ENCODE data around the gene SMYD1. TPM values are rescaled to one million over a fixed set of nuclear protein-coding genes. Genes with fewer than 3 reads are reported as not detected.

SMYD1 gene
- total RNA-seq, 1 experiment from 2014 or later: not detected

DNA sequence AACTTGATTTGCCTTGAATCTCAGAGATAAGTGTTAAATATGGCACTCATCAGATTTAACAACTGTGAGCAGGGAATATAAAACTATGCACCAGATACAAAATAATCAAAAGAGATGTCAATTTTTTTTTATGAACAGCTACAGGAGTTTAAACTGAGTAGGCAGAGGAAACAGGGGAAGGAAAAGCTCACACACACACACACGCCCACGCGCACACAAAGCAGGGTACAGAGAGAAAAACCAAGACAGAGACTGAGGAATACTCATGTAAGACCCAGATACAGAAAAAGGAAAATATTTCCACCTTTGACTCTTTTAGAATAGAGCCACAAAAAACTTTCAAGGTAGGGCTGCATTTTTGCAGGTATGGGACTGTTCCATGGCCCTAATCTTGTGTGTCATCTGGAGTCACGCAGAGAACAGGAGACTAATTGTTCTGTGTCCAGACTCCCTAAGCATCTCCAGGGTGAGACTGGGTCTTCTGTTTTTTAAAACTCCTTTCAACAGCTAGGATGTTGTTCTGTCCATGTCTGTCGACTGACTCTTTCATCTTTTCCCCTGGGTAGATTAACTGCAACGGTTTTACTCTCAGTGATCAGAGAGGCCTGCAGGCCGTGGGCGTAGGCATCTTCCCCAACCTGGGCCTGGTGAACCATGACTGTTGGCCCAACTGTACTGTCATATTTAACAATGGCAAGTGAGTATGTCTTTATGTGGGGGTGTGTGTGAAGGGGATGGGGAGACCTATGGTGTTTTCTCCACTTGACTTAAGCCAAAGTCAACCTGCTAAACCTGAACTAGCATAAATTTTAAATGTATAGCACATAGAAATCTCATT is 23.0 kb downstream of the SMYD1 start:
- ATAC-seq (no peak), DNase-seq (ENCODE audit: low read depth, low spot score) (no peak)
- Histone ChIP-seq H3K4me3 (replicated peaks in 1 of 2; ENCODE audit: low read depth in 1 of 2, low read length in 2 of 2) (no peak overlapping the region), H3K4me2 (ENCODE audit: low read length) (no peak overlapping the region), H3K36me3 (ENCODE audit: control insufficient read depth in 1 of 2, insufficient read depth in 2 of 2, low read length in 2 of 2) (no peaks in the 10 kb centered on the region), H3K9me3 (ENCODE audit: control insufficient read depth in 1 of 2, insufficient read depth in 1 of 2, low read depth in 1 of 2, low read length in 2 of 2) (no peaks in the 10 kb centered on the region), H3K4me1 (ENCODE audit: control insufficient read depth in 1 of 2, insufficient read depth in 2 of 2, low read length in 2 of 2) (peaks cover 0 to 3% of the 10 kb centered on the region in 2 experiments; a peak in 1 of 4 replicates), H3K9ac (ENCODE audit: low read length) (no peak overlapping the region), H2AFZ (ENCODE audit: low read depth, low read length, poor library complexity, severe bottlenecking) (no peak overlapping the region), H4K20me1 (ENCODE audit: insufficient read depth) (no peaks in the 10 kb centered on the region), H3K79me2 (ENCODE audit: insufficient read depth, low read length) (no peaks in the 10 kb centered on the region), H3K27ac (ENCODE audit: low read depth, low read length) (no peak overlapping the region), H3K27me3 (ENCODE audit: insufficient read depth, low read length) (no peaks in the 10 kb centered on the region), H3K9me2 (ENCODE audit: insufficient read depth) (no peaks in the 10 kb centered on the region)
- ChIA-PET POLR2A (no interaction called here), CTCF (no interaction called here), RAD21 (ENCODE audit: low non-redundant PET in 1 of 2, low total read pairs in 2 of 2, uncharacterized antibody in 2 of 2, unreplicated experiment in 2 of 2) (no interaction called here)
- no TSS peak for BruUV-seq (replicated peaks)
- no peak for TF ChIP-seq EZH2 (IDR thresholded peaks at IDR 0.05)
- no peak for TF ChIP-seq YY1 (IDR thresholded peaks at IDR 0.05; ENCODE audit: extremely low read depth, insufficient replicate concordance, low read depth, low read length)
- intact Hi-C loops (cut with micrococcal nuclease): no loop called here

DNA sequence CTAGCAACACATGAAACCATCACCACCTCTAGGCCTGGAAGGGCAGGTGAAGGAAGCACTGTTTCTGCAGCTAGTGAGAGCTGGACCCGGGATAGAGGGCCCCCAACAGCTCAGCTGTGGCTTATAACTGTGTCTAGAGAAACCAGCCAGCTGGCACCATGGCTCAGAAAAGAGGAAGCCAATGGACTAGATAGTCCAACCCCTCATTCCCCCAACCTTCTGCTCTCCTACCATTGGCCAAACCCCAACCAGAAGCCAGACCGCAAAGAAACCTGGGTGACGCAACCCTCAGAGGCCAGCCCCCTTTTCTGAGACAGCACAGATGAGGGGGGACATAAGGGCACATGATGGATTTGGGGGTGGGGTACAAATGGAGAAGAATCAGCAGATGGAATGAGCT is 24.3 kb downstream of the SMYD1 start:
- Histone ChIP-seq H3K9me3 (ENCODE audit: control insufficient read depth in 1 of 2, insufficient read depth in 1 of 2, low read depth in 1 of 2, low read length in 2 of 2) (no peaks in the 10 kb centered on the region), H3K4me1 (ENCODE audit: control insufficient read depth in 1 of 2, insufficient read depth in 2 of 2, low read length in 2 of 2) (no peaks in the 10 kb centered on the region), H4K20me1 (ENCODE audit: insufficient read depth) (no peaks in the 10 kb centered on the region), H3K4me3 (replicated peaks in 1 of 2; ENCODE audit: low read depth in 1 of 2, low read length in 2 of 2) (no peak overlapping the region), H3K9me2 (ENCODE audit: insufficient read depth) (no peaks in the 10 kb centered on the region), H3K36me3 (ENCODE audit: control insufficient read depth in 1 of 2, insufficient read depth in 2 of 2, low read length in 2 of 2) (no peaks in the 10 kb centered on the region), H3K4me2 (ENCODE audit: low read length) (no peak overlapping the region), H3K79me2 (ENCODE audit: insufficient read depth, low read length) (no peaks in the 10 kb centered on the region), H3K27me3 (ENCODE audit: insufficient read depth, low read length) (no peaks in the 10 kb centered on the region), H3K9ac (ENCODE audit: low read length) (no peak overlapping the region), H3K27ac (ENCODE audit: low read depth, low read length) (no peak overlapping the region), H2AFZ (ENCODE audit: low read depth, low read length, poor library complexity, severe bottlenecking) (no peak overlapping the region)
- intact Hi-C loops (cut with micrococcal nuclease): no loop called here
- POLR2A ChIA-PET: no interaction called here
- CTCF ChIA-PET: no interaction called here
- RAD21 ChIA-PET (ENCODE audit: low non-redundant PET in 1 of 2, low total read pairs in 2 of 2, uncharacterized antibody in 2 of 2, unreplicated experiment in 2 of 2): no interaction called here
- DNase-seq (ENCODE audit: low read depth, low spot score) (no peak), ATAC-seq (no peak)
- BruUV-seq (replicated peaks): no TSS peak
- TF ChIP-seq, protein P1, sequence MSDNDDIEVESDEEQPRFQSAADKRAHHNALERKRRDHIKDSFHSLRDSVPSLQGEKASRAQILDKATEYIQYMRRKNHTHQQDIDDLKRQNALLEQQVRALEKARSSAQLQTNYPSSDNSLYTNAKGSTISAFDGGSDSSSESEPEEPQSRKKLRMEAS (IDR thresholded peaks at IDR 0.05): no peak
- no peak for TF ChIP-seq ELF1 (IDR thresholded peaks at IDR 0.05; ENCODE audit: borderline replicate concordance, low read depth)
- no peak for TF ChIP-seq EGR1 (IDR thresholded peaks at IDR 0.05; ENCODE audit: low read depth)
- TF ChIP-seq CEBPB (IDR thresholded peaks at IDR 0.05; ENCODE audit: low read depth): no peak
- TF ChIP-seq FOSL1 (IDR thresholded peaks at IDR 0.05; ENCODE audit: low read depth): no peak
- no peak for TF ChIP-seq YY1 (IDR thresholded peaks at IDR 0.05; ENCODE audit: extremely low read depth, insufficient replicate concordance, low read depth, low read length)
- no peak for TF ChIP-seq EZH2phosphoT487 (IDR thresholded peaks at IDR 0.05; ENCODE audit: borderline replicate concordance)
- no peak for TF ChIP-seq POLR2A (IDR thresholded peaks at IDR 0.05; ENCODE audit: borderline replicate concordance, extremely low read depth, insufficient read depth, insufficient read length)
- no peak for TF ChIP-seq RAD21 (IDR thresholded peaks at IDR 0.05; ENCODE audit: low read depth)
- TF ChIP-seq, protein P2, sequence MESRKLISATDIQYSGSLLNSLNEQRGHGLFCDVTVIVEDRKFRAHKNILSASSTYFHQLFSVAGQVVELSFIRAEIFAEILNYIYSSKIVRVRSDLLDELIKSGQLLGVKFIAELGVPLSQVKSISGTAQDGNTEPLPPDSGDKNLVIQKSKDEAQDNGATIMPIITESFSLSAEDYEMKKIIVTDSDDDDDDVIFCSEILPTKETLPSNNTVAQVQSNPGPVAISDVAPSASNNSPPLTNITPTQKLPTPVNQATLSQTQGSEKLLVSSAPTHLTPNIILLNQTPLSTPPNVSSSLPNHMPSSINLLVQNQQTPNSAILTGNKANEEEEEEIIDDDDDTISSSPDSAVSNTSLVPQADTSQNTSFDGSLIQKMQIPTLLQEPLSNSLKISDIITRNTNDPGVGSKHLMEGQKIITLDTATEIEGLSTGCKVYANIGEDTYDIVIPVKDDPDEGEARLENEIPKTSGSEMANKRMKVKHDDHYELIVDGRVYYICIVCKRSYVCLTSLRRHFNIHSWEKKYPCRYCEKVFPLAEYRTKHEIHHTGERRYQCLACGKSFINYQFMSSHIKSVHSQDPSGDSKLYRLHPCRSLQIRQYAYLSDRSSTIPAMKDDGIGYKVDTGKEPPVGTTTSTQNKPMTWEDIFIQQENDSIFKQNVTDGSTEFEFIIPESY (IDR thresholded peaks at IDR 0.05; ENCODE audit: extremely low read depth, insufficient replicate concordance, low read length): no peak
- TF ChIP-seq JUND (IDR thresholded peaks at IDR 0.05): no peak
- no peak for TF ChIP-seq SRF (IDR thresholded peaks at IDR 0.05; ENCODE audit: low read depth)
- no peak for TF ChIP-seq SP1 (IDR thresholded peaks at IDR 0.05; ENCODE audit: low read depth)
- TF ChIP-seq, protein P3, sequence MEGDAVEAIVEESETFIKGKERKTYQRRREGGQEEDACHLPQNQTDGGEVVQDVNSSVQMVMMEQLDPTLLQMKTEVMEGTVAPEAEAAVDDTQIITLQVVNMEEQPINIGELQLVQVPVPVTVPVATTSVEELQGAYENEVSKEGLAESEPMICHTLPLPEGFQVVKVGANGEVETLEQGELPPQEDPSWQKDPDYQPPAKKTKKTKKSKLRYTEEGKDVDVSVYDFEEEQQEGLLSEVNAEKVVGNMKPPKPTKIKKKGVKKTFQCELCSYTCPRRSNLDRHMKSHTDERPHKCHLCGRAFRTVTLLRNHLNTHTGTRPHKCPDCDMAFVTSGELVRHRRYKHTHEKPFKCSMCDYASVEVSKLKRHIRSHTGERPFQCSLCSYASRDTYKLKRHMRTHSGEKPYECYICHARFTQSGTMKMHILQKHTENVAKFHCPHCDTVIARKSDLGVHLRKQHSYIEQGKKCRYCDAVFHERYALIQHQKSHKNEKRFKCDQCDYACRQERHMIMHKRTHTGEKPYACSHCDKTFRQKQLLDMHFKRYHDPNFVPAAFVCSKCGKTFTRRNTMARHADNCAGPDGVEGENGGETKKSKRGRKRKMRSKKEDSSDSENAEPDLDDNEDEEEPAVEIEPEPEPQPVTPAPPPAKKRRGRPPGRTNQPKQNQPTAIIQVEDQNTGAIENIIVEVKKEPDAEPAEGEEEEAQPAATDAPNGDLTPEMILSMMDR (IDR thresholded peaks at IDR 0.05 in 2 of 3, conservative IDR thresholded peaks at IDR 0.05 in 1 of 3; ENCODE audit: borderline replicate concordance in 1 of 3, insufficient read depth in 1 of 3, low read depth in 2 of 3, low read length in 2 of 3): no peak
- TF ChIP-seq EZH2 (IDR thresholded peaks at IDR 0.05): no peak
- no peak for TF ChIP-seq CBX3 (IDR thresholded peaks at IDR 0.05; ENCODE audit: low read depth)
- TF ChIP-seq, protein P4, sequence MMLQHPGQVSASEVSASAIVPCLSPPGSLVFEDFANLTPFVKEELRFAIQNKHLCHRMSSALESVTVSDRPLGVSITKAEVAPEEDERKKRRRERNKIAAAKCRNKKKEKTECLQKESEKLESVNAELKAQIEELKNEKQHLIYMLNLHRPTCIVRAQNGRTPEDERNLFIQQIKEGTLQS (IDR thresholded peaks at IDR 0.05): no peak

Data from HCT116 (cell line).